IMR-90 (cell line): ENCODE measurements around the gene BRD8.
"Not testable (repeated sequence)": the region's sequence is repeated elsewhere in the genome, so short reads cannot be mapped to it uniquely, and the experiment has no call there.

Experiments used
- BHLHE40 ChIP-seq: fragments of 150-350 bp; IDR thresholded peaks from 2 replicates; pipeline ENCODE4 v1.6.1; 2016; ENCODE audit warnings: mild to moderate bottlenecking, low read depth, low read length
- CEBPB ChIP-seq: IDR thresholded peaks from 2 replicates; pipeline ENCODE4 v1.6.1; 2012; ENCODE audit warnings: low read depth, low read length, improper control_type of control experiment
- FOS ChIP-seq: fragments of 150-350 bp; IDR thresholded peaks from 2 replicates; pipeline ENCODE4 v1.6.1; 2016; ENCODE audit warnings: low read depth, low read length
- MAFK ChIP-seq: IDR thresholded peaks from 2 replicates; pipeline ENCODE4 v1.6.1; 2012; ENCODE audit warnings: low read depth, low read length, improper control_type of control experiment
- MAZ ChIP-seq: IDR thresholded peaks from 2 replicates; pipeline ENCODE4 v1.6.1; 2012; ENCODE audit warnings: low read depth, mild to moderate bottlenecking, low read length, improper control_type of control experiment, moderate library complexity, borderline replicate concordance
- POLR2A ChIP-seq: IDR thresholded peaks from 2 replicates; pipeline ENCODE4 v1.6.1; 2012; ENCODE audit warnings: mild to moderate bottlenecking, low read depth, low read length
- RAD21 ChIP-seq: IDR thresholded peaks from 2 replicates; pipeline ENCODE4 v1.6.1; 2012; ENCODE audit warnings: low read length, improper control_type of control experiment
- RCOR1 ChIP-seq: IDR thresholded peaks from 2 replicates; pipeline ENCODE4 v1.6.1; 2012; ENCODE audit warnings: mild to moderate bottlenecking, low read length, improper control_type of control experiment; ENCODE audit not compliant: insufficient replicate concordance
- RFX5 ChIP-seq: IDR thresholded peaks from 2 replicates; pipeline ENCODE4 v1.8.0; 2012; ENCODE audit warnings: low read depth, mild to moderate bottlenecking, low read length, moderate library complexity
- SMC3 ChIP-seq: fragments of 150-350 bp; IDR thresholded peaks from 2 replicates; pipeline ENCODE4 v1.6.1; 2016; ENCODE audit warnings: low read depth, mild to moderate bottlenecking, antibody characterized with exemption, low read length, moderate library complexity
- TF ChIP-seq, protein P1 (sequence below): conservative IDR thresholded peaks from 2 replicates; pipeline ENCODE4 v1.5.1; 2012; ENCODE audit warnings: mild to moderate bottlenecking, low read depth, low read length, improper control_type of control experiment
- TF ChIP-seq, protein P2 (sequence below): fragments of 150-350 bp; IDR thresholded peaks from 2 replicates; pipeline ENCODE4 v1.6.1; 2017; ENCODE audit warnings: mild to moderate bottlenecking, antibody characterized with exemption, low read length, low read depth
- TF ChIP-seq, protein P3 (sequence below): fragments of 150-350 bp; IDR thresholded peaks from 2 replicates; pipeline ENCODE4 v1.6.1; 2016; ENCODE audit warnings: low read depth, mild to moderate bottlenecking, low read length, moderate library complexity, borderline replicate concordance

DNA sequence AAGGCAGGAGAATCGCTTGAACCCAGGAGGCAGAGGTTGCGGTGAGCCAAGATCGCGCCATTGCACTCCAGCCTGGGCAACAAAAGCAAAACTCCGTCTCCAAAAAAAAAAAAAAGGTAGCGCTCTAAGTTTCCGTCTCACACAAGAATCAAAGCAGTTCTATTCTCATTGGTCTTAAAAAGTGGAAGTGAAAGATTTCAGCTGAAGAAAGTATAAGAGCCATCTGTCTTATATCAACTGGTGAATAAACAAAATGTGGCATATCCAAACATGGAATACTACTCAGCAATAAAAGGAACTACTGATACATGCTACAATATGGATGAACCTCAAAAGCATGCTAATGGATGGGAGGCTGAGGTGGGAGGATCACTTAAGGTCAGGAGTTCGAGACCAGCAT lies 15.4 kb upstream of the BRD8 start:
- TF ChIP-seq, protein P1, sequence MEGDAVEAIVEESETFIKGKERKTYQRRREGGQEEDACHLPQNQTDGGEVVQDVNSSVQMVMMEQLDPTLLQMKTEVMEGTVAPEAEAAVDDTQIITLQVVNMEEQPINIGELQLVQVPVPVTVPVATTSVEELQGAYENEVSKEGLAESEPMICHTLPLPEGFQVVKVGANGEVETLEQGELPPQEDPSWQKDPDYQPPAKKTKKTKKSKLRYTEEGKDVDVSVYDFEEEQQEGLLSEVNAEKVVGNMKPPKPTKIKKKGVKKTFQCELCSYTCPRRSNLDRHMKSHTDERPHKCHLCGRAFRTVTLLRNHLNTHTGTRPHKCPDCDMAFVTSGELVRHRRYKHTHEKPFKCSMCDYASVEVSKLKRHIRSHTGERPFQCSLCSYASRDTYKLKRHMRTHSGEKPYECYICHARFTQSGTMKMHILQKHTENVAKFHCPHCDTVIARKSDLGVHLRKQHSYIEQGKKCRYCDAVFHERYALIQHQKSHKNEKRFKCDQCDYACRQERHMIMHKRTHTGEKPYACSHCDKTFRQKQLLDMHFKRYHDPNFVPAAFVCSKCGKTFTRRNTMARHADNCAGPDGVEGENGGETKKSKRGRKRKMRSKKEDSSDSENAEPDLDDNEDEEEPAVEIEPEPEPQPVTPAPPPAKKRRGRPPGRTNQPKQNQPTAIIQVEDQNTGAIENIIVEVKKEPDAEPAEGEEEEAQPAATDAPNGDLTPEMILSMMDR = not testable (repeated sequence)
- not testable (repeated sequence) for TF ChIP-seq POLR2A, CEBPB, MAZ, MAFK, RAD21, RFX5, FOS, BHLHE40, SMC3, RCOR1
- TF ChIP-seq, protein P2, sequence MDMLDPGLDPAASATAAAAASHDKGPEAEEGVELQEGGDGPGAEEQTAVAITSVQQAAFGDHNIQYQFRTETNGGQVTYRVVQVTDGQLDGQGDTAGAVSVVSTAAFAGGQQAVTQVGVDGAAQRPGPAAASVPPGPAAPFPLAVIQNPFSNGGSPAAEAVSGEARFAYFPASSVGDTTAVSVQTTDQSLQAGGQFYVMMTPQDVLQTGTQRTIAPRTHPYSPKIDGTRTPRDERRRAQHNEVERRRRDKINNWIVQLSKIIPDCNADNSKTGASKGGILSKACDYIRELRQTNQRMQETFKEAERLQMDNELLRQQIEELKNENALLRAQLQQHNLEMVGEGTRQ = not testable (repeated sequence)
- TF ChIP-seq, protein P3, sequence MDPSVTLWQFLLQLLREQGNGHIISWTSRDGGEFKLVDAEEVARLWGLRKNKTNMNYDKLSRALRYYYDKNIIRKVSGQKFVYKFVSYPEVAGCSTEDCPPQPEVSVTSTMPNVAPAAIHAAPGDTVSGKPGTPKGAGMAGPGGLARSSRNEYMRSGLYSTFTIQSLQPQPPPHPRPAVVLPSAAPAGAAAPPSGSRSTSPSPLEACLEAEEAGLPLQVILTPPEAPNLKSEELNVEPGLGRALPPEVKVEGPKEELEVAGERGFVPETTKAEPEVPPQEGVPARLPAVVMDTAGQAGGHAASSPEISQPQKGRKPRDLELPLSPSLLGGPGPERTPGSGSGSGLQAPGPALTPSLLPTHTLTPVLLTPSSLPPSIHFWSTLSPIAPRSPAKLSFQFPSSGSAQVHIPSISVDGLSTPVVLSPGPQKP = not testable (repeated sequence)
